Measurements from ENCODE around the gene TEX29. TPM values are rescaled to one million over a fixed set of nuclear protein-coding genes. Genes with fewer than 3 reads are reported as not detected.

The TEX29 gene
- total and polyA plus RNA-seq, 9 of the 15 experiments (the other 6 are each of a cell fraction or from before 2014, with no cell fraction given), result 0.11 TPM; not detected in 7

GRCh38 chr13:111286162-111286561 lies 34.3 kb upstream of the TEX29 start (continued):
- TF ChIP-seq ESRRB (CRISPR knock-in tag; IDR thresholded peaks at IDR 0.05; ENCODE audit: borderline replicate concordance) (no peak), PHF20 (IDR thresholded peaks at IDR 0.05; ENCODE audit: partially characterized antibody) (no peak), ELF4 (CRISPR knock-in tag; IDR thresholded peaks at IDR 0.05) (no peak), ILK (tag; IDR thresholded peaks at IDR 0.05; ENCODE audit: borderline replicate concordance, low read depth) (no peak), ZNF507 (tag; conservative IDR thresholded peaks at IDR 0.05) (no peak), CREB3 (tag; conservative IDR thresholded peaks at IDR 0.05; ENCODE audit: low read depth) (no peak), HNRNPUL1 (IDR thresholded peaks at IDR 0.05; ENCODE audit: low read length) (no peak), MCM2 (IDR thresholded peaks at IDR 0.05; ENCODE audit: low read depth) (no peak)

- DNase-seq (ENCODE audit: extremely low read depth in 1 of 4, low spot score in 3 of 4), result no peak
- intact Hi-C loops (cut with micrococcal nuclease), result no loop called here
Measured at GRCh38 chr13:111286749-111287148, 33.7 kb upstream of the TEX29 start.

More at GRCh38 chr13:111286749-111287148, 33.7 kb upstream of the TEX29 start:
- no peaks in the 10 kb centered on the region for H3K4me1 ChIP-seq (replicated peaks in 1 of 2; ENCODE audit: control insufficient read depth in 2 of 2, insufficient read depth in 2 of 2, low read length in 2 of 2)
- CTCF ChIA-PET (ENCODE audit: low intra/inter-chr PET ratio), result no interaction called here
- no peaks in the 10 kb centered on the region for H3K9me3 ChIP-seq (replicated peaks; ENCODE audit: control insufficient read depth, insufficient read depth, low read depth, low read length)
- H4K20me1 ChIP-seq (replicated peaks; ENCODE audit: control insufficient read depth, insufficient read depth, low read length), result no peaks in the 10 kb centered on the region
- ATAC-seq (no peak), FAIRE-seq (no peak)
- TF ChIP-seq LARP7 (IDR thresholded peaks at IDR 0.05), result no peak
- POLR2A ChIA-PET, result interaction anchor here (0.7 kb wide), 1 partner anchor 10 kb away, joined by 3 read pairs; no protein-coding TSS in a partner anchor
- no peak overlapping the region for H2AFZ ChIP-seq (ENCODE audit: low read depth, low read length)
- no peaks in the 10 kb centered on the region for H3K79me2 ChIP-seq (ENCODE audit: control insufficient read depth, insufficient read depth, low read length)
- in situ Hi-C loops (cut with MboI), result no loop called here
- BruUV-seq (replicated peaks), result no TSS peak
- no peaks in the 10 kb centered on the region for H3K9me1 ChIP-seq (ENCODE audit: control insufficient read depth, insufficient read depth, low read length)
- H3K9ac ChIP-seq (ENCODE audit: insufficient read depth in 1 of 2, low read depth in 2 of 2, low read length in 2 of 2), result no peak overlapping the region; a peak in 1 of 4 replicates
- no peak overlapping the region for H3K4me2 ChIP-seq (ENCODE audit: insufficient read depth, low read length)
- H3K4me3 ChIP-seq, result no peak overlapping the region
- H3K27ac ChIP-seq (ENCODE audit: extremely low read depth, low read depth, low read length), result no peak overlapping the region
- no peaks in the 10 kb centered on the region for H3K27me3 ChIP-seq (ENCODE audit: control insufficient read depth in 2 of 2, insufficient read depth in 2 of 2, low read length in 2 of 2)
- WGBS (ENCODE audit: insufficient coverage, low coverage, missing lambda C conversion rate), result 86% methylated on average over 4 of the region's 7 CpGs
- peaks cover 44% of the 10 kb centered on the region; the same call in 1 of the 3 replicates for H3K36me3 ChIP-seq (ENCODE audit: control insufficient read depth, insufficient read depth, low read length)

Measured in K562 (cell line).